ENCODE data around the gene ERBB2. TPM values are rescaled to one million over a fixed set of nuclear protein-coding genes. Genes with fewer than 3 reads are reported as not detected.

The ERBB2 gene
- total and polyA plus RNA-seq, 10 of the 15 experiments (the other 5 are each of a cell fraction or from before 2014, with no cell fraction given) = 0.39 to 7.0 (median 4.3) TPM

GRCh38 chr17:39716073-39716818 lies 16.4 kb downstream of the ERBB2 start:
- H3K9me3 ChIP-seq (replicated peaks; ENCODE audit: control insufficient read depth, insufficient read depth, low read length) = no peaks in the 10 kb centered on the region
- ATAC-seq (no peak), DNase-seq (ENCODE audit: low read depth, low spot score) (no peak), FAIRE-seq (no peak)
- ChIA-PET POLR2A (no interaction called here), SMC1A (ENCODE audit: uncharacterized antibody, unreplicated experiment) (no interaction called here), RAD21 (ENCODE audit: unreplicated experiment) (no interaction called here), CTCF (no interaction called here)
- no peaks in the 10 kb centered on the region for H3K36me3 ChIP-seq (ENCODE audit: control insufficient read depth in 2 of 2, insufficient read depth in 2 of 2, low read length in 1 of 2)
- H3K4me1 ChIP-seq (ENCODE audit: control insufficient read depth, insufficient read depth, low read length) = no peaks in the 10 kb centered on the region
- H3K79me2 ChIP-seq (ENCODE audit: control insufficient read depth, insufficient read depth, low read length) = no peaks in the 10 kb centered on the region
- 0 out of 4 replicates have a peak, but pooled peaks cover 0 to 1% of the 10 kb centered on the region in 2 experiments for H3K27me3 ChIP-seq (replicated peaks in 1 of 2; ENCODE audit: control insufficient read depth in 2 of 2, insufficient read depth in 2 of 2, low read length in 1 of 2)
- intact Hi-C loops (cut with micrococcal nuclease; ENCODE audit: unreplicated experiment) = no loop called here
- in situ Hi-C loops (cut with MboI) = no loop called here
- H3K27ac ChIP-seq (ENCODE audit: control insufficient read depth, insufficient read depth) = no peak overlapping the region
- H2AFZ ChIP-seq (ENCODE audit: control insufficient read depth, low read depth, low read length) = no peak overlapping the region
- no peaks in the 10 kb centered on the region for H4K20me1 ChIP-seq (ENCODE audit: control insufficient read depth, insufficient read depth)
- BruUV-seq (replicated peaks) = no TSS peak
- H3K4me3 ChIP-seq = no peak overlapping the region
- no peak for TF ChIP-seq NR2F1 (conservative IDR thresholded peaks at IDR 0.05)
- TF ChIP-seq SMARCA5 (IDR thresholded peaks at IDR 0.05) = no peak
- 59% methylated on average over 15 of the region's 15 CpGs for WGBS (ENCODE audit: insufficient coverage, insufficient replicate concordance, low lambda C conversion rate, missing lambda C conversion rate)
- no peak overlapping the region for H3K9ac ChIP-seq (ENCODE audit: control insufficient read depth, insufficient read depth, low read length)
- no peak overlapping the region for H3K4me2 ChIP-seq (ENCODE audit: control insufficient read depth, insufficient read depth)

GRCh38 chr17:39716879-39717536 lies 17.1 kb downstream of the ERBB2 start:
- no peak overlapping the region for H3K4me2 ChIP-seq (ENCODE audit: control insufficient read depth, insufficient read depth)
- H4K20me1 ChIP-seq (ENCODE audit: control insufficient read depth, insufficient read depth) = no peaks in the 10 kb centered on the region
- ChIA-PET RAD21 (ENCODE audit: unreplicated experiment) (no interaction called here), POLR2A (no interaction called here), CTCF (no interaction called here), SMC1A (ENCODE audit: uncharacterized antibody, unreplicated experiment) (no interaction called here)
- TF ChIP-seq ZSCAN29 (IDR thresholded peaks at IDR 0.05) = no peak
- no peak for TF ChIP-seq ZBTB4 (CRISPR knock-in tag; IDR thresholded peaks at IDR 0.05)
- TF ChIP-seq ZNF217 (IDR thresholded peaks at IDR 0.05) = no peak
- TF ChIP-seq CBX3 (IDR thresholded peaks at IDR 0.05; ENCODE audit: borderline replicate concordance, low read depth) = no peak
- no peak for TF ChIP-seq SPI1 (IDR thresholded peaks at IDR 0.05; ENCODE audit: borderline replicate concordance, insufficient read depth, low read depth, low read length)
- no peak for TF ChIP-seq MAX (IDR thresholded peaks at IDR 0.05; ENCODE audit: low read depth, low read length)
- TF ChIP-seq PKNOX1 (IDR thresholded peaks at IDR 0.05) = no peak
- no peak for TF ChIP-seq NFXL1 (IDR thresholded peaks at IDR 0.05; ENCODE audit: borderline replicate concordance)
- no peak for TF ChIP-seq STAT1 (conservative IDR thresholded peaks at IDR 0.05)
- DNase-seq (ENCODE audit: low read depth, low spot score) (no peak), ATAC-seq (no peak), FAIRE-seq (no peak)
- no peak overlapping the region for H3K4me3 ChIP-seq
- H3K27me3 ChIP-seq (replicated peaks in 1 of 2; ENCODE audit: control insufficient read depth in 2 of 2, insufficient read depth in 2 of 2, low read length in 1 of 2) = no peaks in the 10 kb centered on the region
- H3K4me1 ChIP-seq (ENCODE audit: control insufficient read depth, insufficient read depth, low read length) = no peaks in the 10 kb centered on the region
- no peak overlapping the region for H3K9ac ChIP-seq (ENCODE audit: control insufficient read depth, insufficient read depth, low read length)
- H3K36me3 ChIP-seq (ENCODE audit: control insufficient read depth in 2 of 2, insufficient read depth in 2 of 2, low read length in 1 of 2) = no peaks in the 10 kb centered on the region
- no peaks in the 10 kb centered on the region for H3K9me3 ChIP-seq (replicated peaks; ENCODE audit: control insufficient read depth, insufficient read depth, low read length)
- H3K79me2 ChIP-seq (ENCODE audit: control insufficient read depth, insufficient read depth, low read length) = no peaks in the 10 kb centered on the region
- no TSS peak for BruUV-seq (replicated peaks)
- intact Hi-C loops (cut with micrococcal nuclease; ENCODE audit: unreplicated experiment) = no loop called here
- 67% methylated on average over 11 of the region's 11 CpGs for WGBS (ENCODE audit: insufficient coverage, insufficient replicate concordance, low lambda C conversion rate, missing lambda C conversion rate)
- in situ Hi-C loops (cut with MboI) = no loop called here
- no peak overlapping the region for H2AFZ ChIP-seq (ENCODE audit: control insufficient read depth, low read depth, low read length)
- H3K27ac ChIP-seq (ENCODE audit: control insufficient read depth, insufficient read depth) = no peak overlapping the region
